Body of pancreas (tissue), 4 donors: Measurements from ENCODE around the gene CXCL10.
"Not testable (repeated sequence)": the region's sequence is repeated elsewhere in the genome, so short reads cannot be mapped to it uniquely, and the experiment has no call there.

Experiments
- CTCF ChIP-seq, 7 experiments: fragments of 450-650 bp in 4 of 7; fragments of 200-600 bp in 3 of 7; sonication (generic) in 3 of 7; IDR thresholded peaks; one replicate each; pipeline ENCODE4 v1.5.1; 2016 to 2019; ENCODE audit warnings: antibody characterized with exemption in 7 of 7
- POLR2A ChIP-seq, 3 donors: fragments of 450-650 bp; IDR thresholded peaks; one replicate each; pipeline ENCODE4 v1.6.1; 2016; ENCODE audit warnings: antibody characterized with exemption in 3 of 3, mild to moderate bottlenecking in 2 of 3

- TF ChIP-seq CTCF, POLR2A (IDR thresholded peaks at IDR 0.05): not testable (repeated sequence)
Observed at GRCh38 chr4:76050560-76051050, 27.3 kb upstream of the CXCL10 start.
